Measurements from ENCODE around the gene IPMK. TPM values are rescaled to one million over a fixed set of nuclear protein-coding genes. Genes with fewer than 3 reads are reported as not detected.

Gene IPMK
- total RNA-seq, 4 donors from 2014 or later: 3.0 to 10.0 (median 6.3) TPM

GRCh38 chr10:58278274-58278961, 10.7 kb upstream of the IPMK start:
- TF ChIP-seq POLR2A (IDR thresholded peaks at IDR 0.05): no peak
- no peak for TF ChIP-seq EP300 (IDR thresholded peaks at IDR 0.05)
- H3K36me3 ChIP-seq: peaks cover 0 to 24% of the 10 kb centered on the region in 2 donors
- no peak overlapping the region for H3K27ac ChIP-seq
- 87 to 95% methylated on average over 7 of the region's 7 CpGs for WGBS, 2 donors (ENCODE audit: low coverage in 1 of 2)
- no peak for ATAC-seq
- peaks cover 0 to 42% (median 4%) of the 10 kb centered on the region in 3 donors for H3K4me1 ChIP-seq
- no peaks in the 10 kb centered on the region for H3K9me3 ChIP-seq
- H3K4me3 ChIP-seq: no peak overlapping the region
- no peaks in the 10 kb centered on the region for H3K27me3 ChIP-seq

GRCh38 chr10:58275908-58276307, 8.2 kb upstream of the IPMK start:
- Histone ChIP-seq H3K36me3 (peaks cover 0 to 24% of the 10 kb centered on the region in 2 donors), H3K27ac (no peak overlapping the region), H3K9me3 (no peaks in the 10 kb centered on the region), H3K4me3 (no peak overlapping the region), H3K27me3 (no peaks in the 10 kb centered on the region), H3K4me1 (peaks cover 0 to 42% (median 4%) of the 10 kb centered on the region in 3 donors)
- TF ChIP-seq POLR2AphosphoS5 (IDR thresholded peaks at IDR 0.05) (peak; percentile 76), EP300 (IDR thresholded peaks at IDR 0.05) (no peak)
- no peak for ATAC-seq

- no peak for ATAC-seq
- Histone ChIP-seq H3K9me3 (no peaks in the 10 kb centered on the region), H3K36me3 (peaks cover 0 to 24% of the 10 kb centered on the region in 2 donors), H3K4me3 (no peak overlapping the region), H3K27ac (no peak overlapping the region), H3K4me1 (peaks cover 0 to 47% (median 4%) of the 10 kb centered on the region in 3 donors), H3K27me3 (no peaks in the 10 kb centered on the region)
- WGBS, 2 donors (ENCODE audit: low coverage in 1 of 2): 68 to 81% methylated on average over 2 of the region's 2 CpGs
- TF ChIP-seq EP300 (IDR thresholded peaks at IDR 0.05) (no peak), CTCF (IDR thresholded peaks at IDR 0.05) (no peak), POLR2A (IDR thresholded peaks at IDR 0.05) (no peak), POLR2AphosphoS5 (IDR thresholded peaks at IDR 0.05) (no peak)
Observed at GRCh38 chr10:58275261-58275660, 7.6 kb upstream of the IPMK start.

GRCh38 chr10:58269782-58270290, 2.1 kb upstream of the IPMK start:
- WGBS, 2 donors (ENCODE audit: low coverage in 1 of 2): 8 to 10% methylated on average over 12 of the region's 12 CpGs
- no peaks in the 10 kb centered on the region for H3K36me3 ChIP-seq

GRCh38 chr10:58268946-58269781, 1.5 kb upstream of the IPMK start, which contains the start of gene CISD1:
Gene CISD1, plus strand, starts transcription at chr10:58269162. Its CDS starts 112 bp downstream, at chr10:58269274.
- WGBS, 2 donors (ENCODE audit: low coverage in 1 of 2): 0 to 1% methylated on average over 11 to 15 of the region's 66 CpGs
- Histone ChIP-seq H3K27ac (peak within 1 kb of the TSS; percentile 90 to 98 (median 96)), H3K27me3 (no peaks in the 10 kb centered on the region), H3K4me1 (peaks cover 0 to 67% (median 3%) of the 10 kb centered on the region in 3 donors), H3K36me3 (no peaks in the 10 kb centered on the region), H3K9me3 (no peaks in the 10 kb centered on the region), H3K4me3 (peak within 1 kb of the TSS; percentile 62 to 64)
- TF ChIP-seq EP300 (IDR thresholded peaks at IDR 0.05) (no peak), CTCF (IDR thresholded peaks at IDR 0.05) (no peak), POLR2AphosphoS5 (IDR thresholded peaks at IDR 0.05) (peak; percentile 94), POLR2A (IDR thresholded peaks at IDR 0.05) (peak; percentile 60 to 69)
- ATAC-seq: peak; percentile 90

More at GRCh38 chr10:58269782-58270290, 2.1 kb upstream of the IPMK start:
- no peak for ATAC-seq
- H3K27me3 ChIP-seq: no peaks in the 10 kb centered on the region
- H3K4me1 ChIP-seq: peaks cover 3 to 67% (median 4%) of the 10 kb centered on the region in 3 donors
- H3K4me3 ChIP-seq: peak overlapping the region; percentile 62 to 64
- H3K9me3 ChIP-seq: no peaks in the 10 kb centered on the region
- TF ChIP-seq POLR2AphosphoS5 (IDR thresholded peaks at IDR 0.05) (peak; percentile 1), EP300 (IDR thresholded peaks at IDR 0.05) (no peak), CTCF (IDR thresholded peaks at IDR 0.05) (peak in 1 of 4 experiments; percentile 12), POLR2A (IDR thresholded peaks at IDR 0.05) (no peak)
- H3K27ac ChIP-seq: peak overlapping the region; percentile 34 to 98 (median 96)
